ENCODE measurements around the gene EPG5. TPM values are rescaled to one million over a fixed set of nuclear protein-coding genes. Genes with fewer than 3 reads are reported as not detected.

The EPG5 gene
- total RNA-seq, 1 experiment from 2014 or later: 16.1 TPM

DNA sequence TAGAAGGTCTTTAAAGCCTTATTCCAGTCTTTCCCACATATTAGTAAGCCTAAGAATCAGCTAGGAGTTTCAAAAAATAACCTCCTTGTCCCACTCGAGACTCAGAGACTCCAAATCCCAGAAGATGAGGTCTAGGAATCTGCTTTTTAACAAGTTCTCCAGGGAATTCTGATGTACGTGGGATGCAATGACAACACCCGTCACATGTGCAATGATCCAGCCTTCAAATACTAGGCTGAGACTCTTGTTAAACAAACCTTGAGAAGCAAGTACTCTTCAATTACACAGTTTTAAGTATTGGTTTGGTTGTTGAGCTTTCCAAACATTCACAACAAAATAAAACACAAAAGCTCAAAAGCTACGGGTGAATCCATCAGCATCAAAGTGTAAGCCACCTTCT lies 53.9 kb downstream of the EPG5 start:
- Mint-ChIP-seq H3K4me1 (no peaks in the 10 kb centered on the region), H3K9me3 (no peaks in the 10 kb centered on the region), H3K36me3 (ENCODE audit: insufficient read depth in 1 of 3, low read depth in 3 of 3) (peaks cover 7 to 56% (median 44%) of the 10 kb centered on the region in 3 experiments; a peak in 6 of 7 replicates), H3K27me3 (ENCODE audit: low read depth) (no peaks in the 10 kb centered on the region), H3K27ac (no peak overlapping the region), H3K4me3 (no peak overlapping the region)
- no peak overlapping the region for H2AFZ ChIP-seq (ENCODE audit: low read length)
- H3K14ac ChIP-seq (ENCODE audit: insufficient read depth, low read length): no peak overlapping the region
- H3T11ph ChIP-seq (ENCODE audit: low read length): no peak overlapping the region
- H3K4ac ChIP-seq (ENCODE audit: low read depth, low read length): no peak overlapping the region
- H3K27ac ChIP-seq (ENCODE audit: insufficient read length, low read depth, low read length): no peak overlapping the region
- H2BK120ac ChIP-seq (ENCODE audit: low read depth, low read length, poor library complexity, severe bottlenecking): no peak overlapping the region
- no peaks in the 10 kb centered on the region for H3K79me2 ChIP-seq (ENCODE audit: insufficient read depth, low read length)
- no CpG with 5 or more reads among the region's 4 CpGs for WGBS (ENCODE audit: extremely low coverage, insufficient read length, low lambda C conversion rate)
- no peak overlapping the region for H3K56ac ChIP-seq (ENCODE audit: insufficient read length, low read depth, low read length)
- no peak overlapping the region for H2BK20ac ChIP-seq (ENCODE audit: low read depth, low read length, poor library complexity, severe bottlenecking)
- H4K8ac ChIP-seq (replicated peaks; ENCODE audit: insufficient read length, low read depth, low read length): no peak overlapping the region
- H3K18ac ChIP-seq (ENCODE audit: insufficient read length, low read depth, low read length): no peak overlapping the region
- no peak overlapping the region for H2AK5ac ChIP-seq (ENCODE audit: insufficient read length, low read length)
- no peak overlapping the region for H2BK12ac ChIP-seq (ENCODE audit: insufficient read length, low read depth, low read length)
- H3K9ac ChIP-seq (ENCODE audit: extremely low read depth, insufficient read length, low read length): no peak overlapping the region
- TF ChIP-seq, protein P1, sequence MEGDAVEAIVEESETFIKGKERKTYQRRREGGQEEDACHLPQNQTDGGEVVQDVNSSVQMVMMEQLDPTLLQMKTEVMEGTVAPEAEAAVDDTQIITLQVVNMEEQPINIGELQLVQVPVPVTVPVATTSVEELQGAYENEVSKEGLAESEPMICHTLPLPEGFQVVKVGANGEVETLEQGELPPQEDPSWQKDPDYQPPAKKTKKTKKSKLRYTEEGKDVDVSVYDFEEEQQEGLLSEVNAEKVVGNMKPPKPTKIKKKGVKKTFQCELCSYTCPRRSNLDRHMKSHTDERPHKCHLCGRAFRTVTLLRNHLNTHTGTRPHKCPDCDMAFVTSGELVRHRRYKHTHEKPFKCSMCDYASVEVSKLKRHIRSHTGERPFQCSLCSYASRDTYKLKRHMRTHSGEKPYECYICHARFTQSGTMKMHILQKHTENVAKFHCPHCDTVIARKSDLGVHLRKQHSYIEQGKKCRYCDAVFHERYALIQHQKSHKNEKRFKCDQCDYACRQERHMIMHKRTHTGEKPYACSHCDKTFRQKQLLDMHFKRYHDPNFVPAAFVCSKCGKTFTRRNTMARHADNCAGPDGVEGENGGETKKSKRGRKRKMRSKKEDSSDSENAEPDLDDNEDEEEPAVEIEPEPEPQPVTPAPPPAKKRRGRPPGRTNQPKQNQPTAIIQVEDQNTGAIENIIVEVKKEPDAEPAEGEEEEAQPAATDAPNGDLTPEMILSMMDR (conservative IDR thresholded peaks at IDR 0.05): no peak
- no peak overlapping the region for H4K91ac ChIP-seq (ENCODE audit: insufficient read length, low read depth, low read length)
- no peaks in the 10 kb centered on the region for H3K23me2 ChIP-seq (ENCODE audit: insufficient read length, low read depth, low read length, poor library complexity, severe bottlenecking)
- no peaks in the 10 kb centered on the region for H3K27me3 ChIP-seq (ENCODE audit: insufficient read depth, low read length)
- no peaks in the 10 kb centered on the region for H4K20me1 ChIP-seq (ENCODE audit: control insufficient read depth, insufficient read depth, insufficient read length)
- H2BK15ac ChIP-seq (ENCODE audit: low read depth, low read length): no peak overlapping the region
- H3K23ac ChIP-seq (ENCODE audit: insufficient read length, low read depth, low read length): no peak overlapping the region
- no peak overlapping the region for H2BK5ac ChIP-seq (ENCODE audit: insufficient read length, low read length)
- H3K9me3 ChIP-seq (ENCODE audit: control insufficient read depth, low read depth, low read length): no peaks in the 10 kb centered on the region
- H3K4me2 ChIP-seq (ENCODE audit: insufficient read depth, insufficient read length, low read length): no peak overlapping the region
- H4K5ac ChIP-seq (ENCODE audit: insufficient read length, low read depth, low read length): no peak overlapping the region
- DNase-seq: no peak
- H3K79me1 ChIP-seq (ENCODE audit: insufficient read depth, low read depth, low read length, poor library complexity, severe bottlenecking): no peaks in the 10 kb centered on the region
- no peaks in the 10 kb centered on the region for H3K4me1 ChIP-seq (ENCODE audit: insufficient read depth, low read length)
